ENCODE measurements around the gene KAT2B.

KAT2B gene

GRCh38 chr3:20066850-20067617 lies 26.8 kb downstream of the KAT2B start:
- DNase-seq = no peak

- DNase-seq = no peak
Observed at GRCh38 chr3:20068512-20069177, 28.4 kb downstream of the KAT2B start.

GRCh38 chr3:20069178-20069532 lies 28.9 kb downstream of the KAT2B start:
- DNase-seq = no peak

GRCh38 chr3:20071175-20071574 lies 30.9 kb downstream of the KAT2B start:
- no peak for DNase-seq

- no peak for DNase-seq
Observed at GRCh38 chr3:20072422-20072821, 32.2 kb downstream of the KAT2B start.

- no peak for DNase-seq
Observed at GRCh38 chr3:20073068-20073467, 32.8 kb downstream of the KAT2B start.

GRCh38 chr3:20073683-20074082 lies 33.4 kb downstream of the KAT2B start:
- no peak for DNase-seq

- no peak for DNase-seq
Observed at GRCh38 chr3:20074226-20075063, 34.2 kb downstream of the KAT2B start.

GRCh38 chr3:20075197-20075596 lies 35.0 kb downstream of the KAT2B start:
- no peak for DNase-seq

GRCh38 chr3:20076296-20076997 lies 36.2 kb downstream of the KAT2B start:
- no peak for DNase-seq

- DNase-seq = peak in 1 of 2 experiments; percentile 19
Observed at GRCh38 chr3:20077068-20077467, 36.8 kb downstream of the KAT2B start.

GRCh38 chr3:20078194-20078714 lies 38.0 kb downstream of the KAT2B start:
- peak; percentile 62 to 77 for DNase-seq

GRCh38 chr3:20079621-20080020 lies 39.4 kb downstream of the KAT2B start:
- DNase-seq = peak; percentile 14 to 48

GRCh38 chr3:20080956-20081554 lies 40.8 kb downstream of the KAT2B start:
- DNase-seq = peak; percentile 44 to 63

GRCh38 chr3:20083253-20083652 lies 43.0 kb downstream of the KAT2B start:
- no peak for DNase-seq

GRCh38 chr3:20083953-20084352 lies 43.7 kb downstream of the KAT2B start:
- DNase-seq = no peak

- DNase-seq = no peak
Observed at GRCh38 chr3:20091331-20092047, 51.2 kb downstream of the KAT2B start.

GRCh38 chr3:20095470-20095869 lies 55.2 kb downstream of the KAT2B start:
- peak; percentile 96 to 98 for DNase-seq

- DNase-seq = peak in 1 of 2 experiments; percentile 47
Observed at GRCh38 chr3:20096135-20096685, 56.0 kb downstream of the KAT2B start.

- no peak for DNase-seq
Observed at GRCh38 chr3:20097015-20097414, 56.8 kb downstream of the KAT2B start.

- no peak for DNase-seq
Observed at GRCh38 chr3:20099060-20099459, 58.8 kb downstream of the KAT2B start.
